Suprapubic skin (tissue), 4 donors: Measurements from ENCODE around the gene SPOCK3.

Source experiments
- CTCF ChIP-seq, 2 donors: fragments of 200-600 bp in 1 of 2; fragments of 450-650 bp in 1 of 2; sonication (generic) in 1 of 2; IDR thresholded peaks; one replicate each; pipeline ENCODE4 v1.5.1; 2016 to 2019; ENCODE audit warnings: antibody characterized with exemption in 2 of 2, mild to moderate bottlenecking in 1 of 2, moderate library complexity in 1 of 2
- EP300 ChIP-seq: sonication (generic); formaldehyde crosslinking; IDR thresholded peaks from one replicate; pipeline ENCODE4 v1.6.1; 2017; ENCODE audit warnings: antibody characterized with exemption
- POLR2AphosphoS5 ChIP-seq, 3 donors: sonication (generic); formaldehyde crosslinking; IDR thresholded peaks; one replicate each; pipeline ENCODE4 v1.6.1; 2017; ENCODE audit warnings: antibody characterized with exemption in 3 of 3

GRCh38 chr4:166827167-166827566 lies 407.1 kb downstream of the SPOCK3 start:
- TF ChIP-seq CTCF (IDR thresholded peaks at IDR 0.05) (no peak), EP300 (no peak), POLR2AphosphoS5 (IDR thresholded peaks at IDR 0.05) (no peak)
